ENCODE measurements around the gene NSG1. TPM values are rescaled to one million over a fixed set of nuclear protein-coding genes. Genes with fewer than 3 reads are reported as not detected.

Gene NSG1
- total RNA-seq, 2 donors from 2014 or later = 14.4 to 19.6 TPM

GRCh38 chr4:4364486-4365208, 22.3 kb upstream of the NSG1 start:
- Histone ChIP-seq H3K27ac (no peak overlapping the region), H3K4me3 (no peak overlapping the region), H3K36me3 (no peaks in the 10 kb centered on the region), H3K9me3 (peaks cover 0 to 9% of the 10 kb centered on the region in 2 donors), H3K4me1 (no peaks in the 10 kb centered on the region), H3K27me3 (no peaks in the 10 kb centered on the region)
- no peak for DNase-seq (ENCODE audit: low spot score)
- no peak for TF ChIP-seq CTCF (IDR thresholded peaks at IDR 0.05)

- TF ChIP-seq CTCF (IDR thresholded peaks at IDR 0.05) = no peak
- Histone ChIP-seq H3K27me3 (no peaks in the 10 kb centered on the region), H3K9me3 (peaks cover 0 to 9% of the 10 kb centered on the region in 2 donors), H3K4me3 (no peak overlapping the region), H3K27ac (no peak overlapping the region), H3K36me3 (no peaks in the 10 kb centered on the region), H3K4me1 (no peaks in the 10 kb centered on the region)
- DNase-seq (ENCODE audit: low spot score) = no peak
Measured at GRCh38 chr4:4368809-4369580, 17.9 kb upstream of the NSG1 start.

- no peaks in the 10 kb centered on the region for H3K36me3 ChIP-seq
- H3K4me3 ChIP-seq = no peak overlapping the region
- H3K4me1 ChIP-seq = no peaks in the 10 kb centered on the region
- H3K27me3 ChIP-seq = no peaks in the 10 kb centered on the region
- H3K9me3 ChIP-seq = peaks cover 0 to 6% of the 10 kb centered on the region in 2 donors
- DNase-seq (ENCODE audit: low spot score) = no peak
- no peak for TF ChIP-seq CTCF (IDR thresholded peaks at IDR 0.05)
- H3K27ac ChIP-seq = no peak overlapping the region
Measured at GRCh38 chr4:4374388-4375098, 12.4 kb upstream of the NSG1 start.

- H3K27me3 ChIP-seq = no peaks in the 10 kb centered on the region
- no peak for DNase-seq (ENCODE audit: low spot score)
- no peak for TF ChIP-seq CTCF (IDR thresholded peaks at IDR 0.05)
Measured at GRCh38 chr4:4376074-4376473, 10.8 kb upstream of the NSG1 start.

GRCh38 chr4:4377191-4377590, 9.7 kb upstream of the NSG1 start:
- no peaks in the 10 kb centered on the region for H3K27me3 ChIP-seq
- H3K4me3 ChIP-seq = no peak overlapping the region
- no peaks in the 10 kb centered on the region for H3K36me3 ChIP-seq
- H3K27ac ChIP-seq = no peak overlapping the region
- DNase-seq (ENCODE audit: low spot score) = no peak
- peaks cover 0 to 6% of the 10 kb centered on the region in 2 donors for H3K9me3 ChIP-seq
- H3K4me1 ChIP-seq = no peaks in the 10 kb centered on the region
- TF ChIP-seq CTCF (IDR thresholded peaks at IDR 0.05) = no peak

More at GRCh38 chr4:4376074-4376473, 10.8 kb upstream of the NSG1 start:
- H3K9me3 ChIP-seq = peaks cover 0 to 6% of the 10 kb centered on the region in 2 donors
- no peaks in the 10 kb centered on the region for H3K36me3 ChIP-seq
- H3K4me3 ChIP-seq = no peak overlapping the region
- H3K27ac ChIP-seq = no peak overlapping the region
- H3K4me1 ChIP-seq = no peaks in the 10 kb centered on the region

All from right atrium auricular region (tissue), 2 donors.